Measurements from ENCODE around the gene DHODH.
"Not testable (repeated sequence)": the region's sequence is repeated elsewhere in the genome, so short reads cannot be mapped to it uniquely, and the experiment has no call there.

Gene DHODH

DNA sequence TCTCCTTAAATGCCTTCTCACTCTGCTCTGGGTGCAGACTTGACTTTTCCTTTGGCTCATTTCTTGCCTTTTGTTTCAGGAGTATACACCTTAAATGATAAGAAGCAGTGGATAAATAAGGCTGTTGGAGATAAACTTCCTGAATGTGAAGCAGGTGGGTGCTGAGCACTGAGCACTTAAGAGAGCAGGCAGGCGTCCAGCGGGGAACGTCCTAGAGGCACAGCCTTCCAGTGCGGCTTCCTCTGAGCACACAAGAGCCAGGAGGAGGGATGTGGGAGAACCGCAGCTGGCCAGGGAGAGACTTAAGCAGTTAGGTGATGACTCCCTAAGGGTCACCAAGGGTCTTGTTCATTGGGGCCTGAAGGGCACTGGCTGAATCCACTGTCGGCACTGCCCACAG, 48.8 kb downstream of the DHODH start:
- DNase-seq, result not testable (repeated sequence)

DNA sequence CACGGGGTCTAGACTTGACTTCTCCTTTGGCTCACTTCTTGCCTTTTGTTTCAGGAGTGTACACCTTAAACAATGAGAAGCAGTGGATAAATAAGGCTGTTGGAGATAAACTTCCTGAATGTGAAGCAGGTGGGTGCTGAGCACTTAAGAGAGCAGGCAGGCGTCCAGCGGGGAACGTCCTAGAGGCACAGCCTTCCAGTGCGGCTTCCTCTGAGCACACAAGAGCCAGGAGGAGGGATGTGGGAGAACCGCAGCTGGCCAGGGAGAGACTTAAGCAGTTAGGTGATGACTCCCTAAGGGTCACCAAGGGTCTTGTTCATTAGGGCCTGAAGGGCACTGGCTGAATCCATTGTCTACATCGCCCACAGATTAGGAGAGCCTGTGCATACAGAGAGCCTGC, 50.5 kb downstream of the DHODH start:
- DNase-seq, result not testable (repeated sequence)

DNA sequence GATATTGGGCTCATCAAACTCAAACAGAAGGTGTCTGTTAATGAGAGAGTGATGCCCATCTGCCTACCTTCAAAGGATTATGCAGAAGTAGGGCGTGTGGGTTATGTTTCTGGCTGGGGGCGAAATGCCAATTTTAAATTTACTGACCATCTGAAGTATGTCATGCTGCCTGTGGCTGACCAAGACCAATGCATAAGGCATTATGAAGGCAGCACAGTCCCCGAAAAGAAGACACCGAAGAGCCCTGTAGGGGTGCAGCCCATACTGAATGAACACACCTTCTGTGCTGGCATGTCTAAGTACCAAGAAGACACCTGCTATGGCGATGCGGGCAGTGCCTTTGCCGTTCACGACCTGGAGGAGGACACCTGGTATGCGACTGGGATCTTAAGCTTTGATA, 51.9 kb downstream of the DHODH start:
- DNase-seq, result no peak

DNA sequence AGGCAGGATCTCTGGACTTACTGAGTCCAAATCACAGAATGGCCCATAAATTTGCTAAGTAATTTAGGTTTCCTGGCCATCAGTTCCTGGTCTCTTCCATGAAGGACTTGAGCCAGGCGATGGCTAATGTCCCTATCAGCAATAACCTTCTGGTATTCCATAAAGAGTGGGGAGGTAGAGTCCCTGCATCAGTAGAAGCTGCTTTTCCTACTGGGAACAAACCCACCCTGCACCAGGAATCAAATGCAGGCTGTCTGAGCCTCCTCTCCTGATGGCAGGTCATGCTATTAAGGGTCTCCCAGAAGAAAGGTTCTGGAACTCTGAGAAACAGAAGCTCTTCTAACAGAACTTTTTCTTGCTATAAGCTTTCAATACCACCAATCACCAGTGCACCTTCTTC, 53.0 kb downstream of the DHODH start:
- no peak for DNase-seq

DNA sequence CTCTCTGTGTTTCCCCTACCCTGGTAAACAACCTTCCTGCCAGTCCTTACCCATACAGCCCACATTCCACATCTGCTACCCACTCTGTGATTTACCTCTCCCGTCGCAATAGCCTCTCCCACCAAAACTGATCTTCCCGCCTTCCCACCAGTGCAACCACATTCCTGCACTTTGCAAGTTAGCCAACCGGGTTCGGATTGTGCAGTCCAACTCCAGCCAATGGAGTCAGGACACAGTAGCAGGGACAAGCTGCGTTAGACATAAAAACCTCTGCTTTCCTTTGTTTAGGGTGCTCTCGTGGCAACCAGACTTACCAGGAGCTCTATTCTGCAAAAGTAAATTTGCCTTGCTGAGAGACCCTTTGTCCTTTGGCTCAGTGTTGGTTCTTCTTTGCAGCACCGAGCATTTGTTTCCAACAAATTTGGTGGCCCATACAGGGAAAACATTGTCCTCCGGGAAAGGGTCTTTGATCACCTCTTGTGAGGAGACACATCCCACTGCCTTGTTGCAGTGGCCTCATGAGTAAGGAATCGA, 55.9 kb downstream of the DHODH start:
- no peak for DNase-seq

DNA sequence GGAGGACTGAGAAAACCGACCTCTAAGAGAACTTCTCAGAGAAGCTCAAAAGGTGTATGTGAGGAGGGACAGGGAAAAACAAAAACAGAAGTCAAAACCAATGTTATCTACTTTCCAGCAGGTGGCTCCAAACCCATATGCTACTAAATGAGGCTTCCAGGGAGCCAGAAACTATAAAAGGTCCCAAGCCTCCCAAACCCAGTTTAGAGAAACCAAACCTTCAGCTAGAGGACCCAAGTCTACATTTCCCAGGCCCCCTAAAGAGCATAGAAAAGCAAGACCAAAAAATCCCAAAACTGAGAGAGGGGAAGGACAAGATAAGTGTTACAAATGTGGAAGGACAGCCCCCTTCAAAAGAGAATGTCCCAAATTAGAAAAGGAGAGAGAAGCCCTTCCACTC, 58.2 kb downstream of the DHODH start:
- no peak for DNase-seq

DNA sequence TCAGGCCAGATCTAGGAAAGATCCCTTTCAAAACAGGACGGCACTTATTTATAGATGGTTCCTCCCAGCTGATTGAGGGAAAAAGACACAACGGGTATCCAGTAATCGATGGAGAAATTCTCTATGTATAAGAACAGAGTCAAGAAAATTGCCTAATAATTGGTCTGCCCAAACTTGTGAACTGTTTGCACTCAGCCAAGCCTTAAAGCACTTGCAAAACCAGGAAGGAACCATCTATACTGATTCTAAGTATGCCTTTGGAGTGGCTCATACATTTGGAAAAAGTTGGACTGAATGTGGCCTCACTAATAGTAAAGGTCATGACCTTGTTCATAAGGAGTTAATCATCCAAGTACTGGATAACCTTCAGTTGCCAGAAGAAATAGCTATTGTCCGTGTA, 60.4 kb downstream of the DHODH start:
- DNase-seq, result no peak

DNA sequence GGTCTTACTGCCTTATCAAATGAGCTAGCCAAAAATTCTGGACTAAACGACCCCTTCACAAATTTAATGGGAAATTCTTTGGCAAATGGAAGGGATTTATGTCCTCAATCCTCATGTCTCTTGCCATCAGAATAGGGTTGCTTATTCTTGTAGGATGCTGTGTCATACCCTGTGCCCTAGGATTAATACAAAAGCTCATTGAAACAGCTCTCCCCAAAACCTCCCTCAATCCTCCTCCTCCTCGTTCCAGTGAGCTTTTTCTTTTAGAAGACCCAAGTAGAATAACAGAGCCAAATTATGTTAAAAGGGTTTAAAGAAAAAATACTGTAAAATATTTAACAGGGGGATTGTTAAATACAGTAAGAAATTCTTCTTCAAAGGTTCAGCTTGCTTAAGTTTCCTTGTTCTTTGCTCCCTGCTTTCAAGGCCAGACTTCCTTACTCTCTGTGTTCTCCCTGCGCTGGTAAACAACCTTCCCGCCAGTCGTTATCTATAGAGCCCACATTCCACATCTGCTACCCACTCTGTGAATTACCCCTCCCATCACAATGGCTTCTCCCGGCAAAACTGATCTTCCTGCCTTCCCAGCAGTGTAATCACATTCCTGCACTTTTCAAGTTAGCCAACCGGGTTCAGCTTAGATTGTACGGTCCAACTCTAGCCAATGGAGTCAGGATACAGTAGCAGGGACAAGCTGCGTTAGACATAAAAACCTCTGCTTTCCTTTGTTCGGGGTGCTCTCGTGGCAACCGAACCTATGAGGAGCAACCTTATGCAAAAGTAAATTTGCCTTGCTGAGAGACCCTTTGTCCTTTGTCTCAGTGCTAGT, 64.2 kb downstream of the DHODH start:
- DNase-seq, result no peak

DNA sequence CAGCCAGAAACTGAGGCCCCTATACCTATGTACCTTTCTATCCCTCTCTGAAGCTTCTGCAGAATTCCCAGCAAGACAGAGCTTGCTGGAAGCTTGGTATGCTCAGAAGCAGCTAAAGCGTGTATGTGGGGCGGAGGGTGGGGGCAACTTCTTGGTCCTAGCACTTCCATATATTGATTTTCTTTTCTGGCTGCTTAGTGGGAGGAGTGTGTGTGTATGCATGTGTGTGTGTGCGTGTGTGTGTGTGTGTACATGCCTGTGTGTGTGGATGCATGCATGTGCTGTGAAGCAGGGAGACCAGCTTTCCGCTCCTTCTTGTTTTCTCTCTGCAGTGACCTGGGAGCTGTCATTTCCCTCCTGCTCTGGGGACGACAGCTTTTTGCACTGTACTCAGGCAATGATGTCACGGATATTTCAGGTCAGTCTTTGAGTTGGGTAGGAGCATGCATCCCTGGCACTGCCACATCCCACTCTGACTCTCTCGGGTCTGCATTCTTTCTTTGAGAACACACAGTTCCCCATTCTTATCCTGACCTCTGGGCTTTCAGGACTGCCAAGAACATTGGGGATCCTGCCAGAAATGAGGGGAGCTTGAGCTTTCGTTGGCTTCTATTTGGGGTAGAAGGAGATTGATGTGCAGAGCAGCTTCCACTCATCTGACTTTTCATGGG, 65.2 kb downstream of the DHODH start:
- DNase-seq, result no peak

DNA sequence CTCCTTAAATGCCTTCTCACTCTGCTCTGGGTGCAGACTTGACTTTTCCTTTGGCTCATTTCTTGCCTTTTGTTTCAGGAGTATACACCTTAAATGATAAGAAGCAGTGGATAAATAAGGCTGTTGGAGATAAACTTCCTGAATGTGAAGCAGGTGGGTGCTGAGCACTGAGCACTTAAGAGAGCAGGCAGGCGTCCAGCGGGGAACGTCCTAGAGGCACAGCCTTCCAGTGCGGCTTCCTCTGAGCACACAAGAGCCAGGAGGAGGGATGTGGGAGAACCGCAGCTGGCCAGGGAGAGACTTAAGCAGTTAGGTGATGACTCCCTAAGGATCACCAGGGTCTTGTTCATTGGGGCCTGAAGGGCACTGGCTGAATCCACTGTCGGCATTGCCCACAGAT, 66.5 kb downstream of the DHODH start:
- not testable (repeated sequence) for DNase-seq
